ENCODE results near the gene KIF4A. TPM values are rescaled to one million over a fixed set of nuclear protein-coding genes. Genes with fewer than 3 reads are reported as not detected.

Gene KIF4A
- total RNA-seq, 1 donor from 2014 or later = 3.0 TPM

DNA sequence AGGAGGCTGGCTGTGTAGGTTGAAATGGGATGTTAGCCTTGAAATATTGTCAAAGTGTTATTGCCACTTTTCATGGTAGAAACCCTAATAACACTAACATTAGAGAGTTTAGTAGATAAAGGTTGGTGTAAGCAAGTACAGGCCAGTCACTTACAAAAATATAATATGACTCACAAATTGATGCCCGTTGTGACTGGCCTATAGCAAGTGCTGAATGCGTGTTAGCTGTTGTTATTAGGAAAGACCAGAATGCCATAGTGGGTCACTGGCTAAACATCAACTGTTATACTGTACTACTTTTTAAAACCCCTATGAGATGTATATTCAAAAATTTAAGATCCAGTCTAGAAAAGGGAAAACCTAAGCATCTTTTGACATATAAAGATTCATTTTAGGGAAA is 112.8 kb downstream of the KIF4A start:
- Mint-ChIP-seq H3K27me3 (ENCODE audit: low read depth, unreplicated experiment) (no peaks in the 10 kb centered on the region), H3K9me3 (ENCODE audit: unreplicated experiment) (no peaks in the 10 kb centered on the region), H3K4me1 (ENCODE audit: low read depth, unreplicated experiment) (no peaks in the 10 kb centered on the region), H3K4me3 (ENCODE audit: unreplicated experiment) (no peak overlapping the region), H3K27ac (ENCODE audit: unreplicated experiment) (no peak overlapping the region), H3K36me3 (ENCODE audit: low read depth, unreplicated experiment) (no peaks in the 10 kb centered on the region)
- no peak overlapping the region for H3K9ac ChIP-seq (ENCODE audit: low read length)
- TF ChIP-seq, protein P1, sequence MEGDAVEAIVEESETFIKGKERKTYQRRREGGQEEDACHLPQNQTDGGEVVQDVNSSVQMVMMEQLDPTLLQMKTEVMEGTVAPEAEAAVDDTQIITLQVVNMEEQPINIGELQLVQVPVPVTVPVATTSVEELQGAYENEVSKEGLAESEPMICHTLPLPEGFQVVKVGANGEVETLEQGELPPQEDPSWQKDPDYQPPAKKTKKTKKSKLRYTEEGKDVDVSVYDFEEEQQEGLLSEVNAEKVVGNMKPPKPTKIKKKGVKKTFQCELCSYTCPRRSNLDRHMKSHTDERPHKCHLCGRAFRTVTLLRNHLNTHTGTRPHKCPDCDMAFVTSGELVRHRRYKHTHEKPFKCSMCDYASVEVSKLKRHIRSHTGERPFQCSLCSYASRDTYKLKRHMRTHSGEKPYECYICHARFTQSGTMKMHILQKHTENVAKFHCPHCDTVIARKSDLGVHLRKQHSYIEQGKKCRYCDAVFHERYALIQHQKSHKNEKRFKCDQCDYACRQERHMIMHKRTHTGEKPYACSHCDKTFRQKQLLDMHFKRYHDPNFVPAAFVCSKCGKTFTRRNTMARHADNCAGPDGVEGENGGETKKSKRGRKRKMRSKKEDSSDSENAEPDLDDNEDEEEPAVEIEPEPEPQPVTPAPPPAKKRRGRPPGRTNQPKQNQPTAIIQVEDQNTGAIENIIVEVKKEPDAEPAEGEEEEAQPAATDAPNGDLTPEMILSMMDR (IDR thresholded peaks at IDR 0.05; ENCODE audit: insufficient read depth, low read depth, low read length) = no peak
- no peak for TF ChIP-seq EZH2 (IDR thresholded peaks at IDR 0.05; ENCODE audit: insufficient read depth, low read length)
- H3K27me3 ChIP-seq (ENCODE audit: insufficient read depth, low read length) = no peaks in the 10 kb centered on the region
- H3K36me3 ChIP-seq (ENCODE audit: insufficient read depth, low read length) = no peaks in the 10 kb centered on the region
- no peak overlapping the region for H3K27ac ChIP-seq (ENCODE audit: low read depth, low read length)
- DNase-seq (ENCODE audit: low read depth) (no peak), FAIRE-seq (peak; percentile 83)
- no peak overlapping the region for H3K4me3 ChIP-seq (ENCODE audit: insufficient read depth, low read depth, low read length)
- H2AFZ ChIP-seq (ENCODE audit: low read depth, low read length) = no peak overlapping the region
- no peak overlapping the region for H3K4me2 ChIP-seq (ENCODE audit: low read length)
- H3K79me2 ChIP-seq (ENCODE audit: insufficient read depth, low read length) = no peaks in the 10 kb centered on the region
- H3K4me1 ChIP-seq (ENCODE audit: insufficient read depth, low read length) = no peaks in the 10 kb centered on the region
- H3K9me3 ChIP-seq (ENCODE audit: insufficient read depth, low read depth, low read length) = no peaks in the 10 kb centered on the region
- H4K20me1 ChIP-seq (ENCODE audit: insufficient read depth, low read length) = no peaks in the 10 kb centered on the region

DNA sequence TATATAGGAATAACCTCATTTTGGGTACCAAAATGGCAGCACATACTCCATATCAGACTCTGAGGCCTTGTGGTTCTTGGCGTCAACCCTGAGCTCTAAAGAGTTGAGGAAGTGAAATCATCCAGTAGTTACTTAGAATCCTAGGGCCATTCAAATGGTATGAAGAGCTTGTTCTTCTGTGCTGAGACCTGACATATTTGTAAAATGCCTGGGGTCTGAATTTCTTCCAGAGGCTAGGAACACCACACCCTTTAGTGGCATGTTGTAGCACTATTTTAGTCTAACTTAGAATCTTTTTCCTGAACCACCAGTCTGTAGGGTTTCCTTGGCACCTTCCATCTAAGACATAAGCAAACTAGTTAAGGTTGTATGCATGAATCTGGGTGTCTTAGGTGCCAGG is 115.1 kb downstream of the KIF4A start:
- Mint-ChIP-seq H3K27me3 (ENCODE audit: low read depth, unreplicated experiment) (no peaks in the 10 kb centered on the region), H3K27ac (ENCODE audit: unreplicated experiment) (no peak overlapping the region), H3K36me3 (ENCODE audit: low read depth, unreplicated experiment) (no peaks in the 10 kb centered on the region), H3K9me3 (ENCODE audit: unreplicated experiment) (no peaks in the 10 kb centered on the region), H3K4me3 (ENCODE audit: unreplicated experiment) (no peak overlapping the region), H3K4me1 (ENCODE audit: low read depth, unreplicated experiment) (peaks cover 2% of the 10 kb centered on the region)
- H3K4me1 ChIP-seq (ENCODE audit: insufficient read depth, low read length) = no peaks in the 10 kb centered on the region
- H3K27ac ChIP-seq (ENCODE audit: low read depth, low read length) = no peak overlapping the region
- no peak overlapping the region for H3K4me3 ChIP-seq (ENCODE audit: insufficient read depth, low read depth, low read length)
- no peaks in the 10 kb centered on the region for H4K20me1 ChIP-seq (ENCODE audit: insufficient read depth, low read length)
- DNase-seq (ENCODE audit: low read depth) (peak; percentile 5), FAIRE-seq (peak; percentile 5)
- no peak overlapping the region for H3K9ac ChIP-seq (ENCODE audit: low read length)
- no peaks in the 10 kb centered on the region for H3K9me3 ChIP-seq (ENCODE audit: insufficient read depth, low read depth, low read length)
- H3K27me3 ChIP-seq (ENCODE audit: insufficient read depth, low read length) = no peaks in the 10 kb centered on the region
- H2AFZ ChIP-seq (ENCODE audit: low read depth, low read length) = no peak overlapping the region
- H3K36me3 ChIP-seq (ENCODE audit: insufficient read depth, low read length) = no peaks in the 10 kb centered on the region
- H3K79me2 ChIP-seq (ENCODE audit: insufficient read depth, low read length) = no peaks in the 10 kb centered on the region
- TF ChIP-seq, protein P1 (IDR thresholded peaks at IDR 0.05; ENCODE audit: insufficient read depth, low read depth, low read length) = no peak
- H3K4me2 ChIP-seq (ENCODE audit: low read length) = no peak overlapping the region

DNA sequence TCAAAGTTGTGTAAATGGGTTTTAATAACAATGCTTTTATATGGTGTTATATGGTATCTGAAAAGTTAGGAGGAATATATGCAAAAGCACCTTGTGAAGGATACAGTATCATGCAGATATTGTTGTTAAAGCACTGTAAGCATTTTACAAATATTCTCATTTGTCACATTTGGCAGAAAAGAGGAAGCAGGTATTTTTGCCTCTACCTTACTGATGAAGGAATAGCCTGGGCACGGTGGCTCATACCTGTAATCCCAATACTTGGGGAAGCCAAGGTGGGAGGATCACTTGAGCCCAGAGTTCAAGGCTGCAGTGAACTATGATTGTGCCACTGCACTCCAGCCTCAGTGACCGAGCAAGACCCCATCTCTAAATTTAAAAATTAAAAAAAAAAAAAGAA is 121.0 kb downstream of the KIF4A start:
- Mint-ChIP-seq H3K9me3 (ENCODE audit: unreplicated experiment) (no peaks in the 10 kb centered on the region), H3K27ac (ENCODE audit: unreplicated experiment) (no peak overlapping the region), H3K27me3 (ENCODE audit: low read depth, unreplicated experiment) (no peaks in the 10 kb centered on the region), H3K4me1 (ENCODE audit: low read depth, unreplicated experiment) (peaks cover 2% of the 10 kb centered on the region), H3K36me3 (ENCODE audit: low read depth, unreplicated experiment) (no peaks in the 10 kb centered on the region), H3K4me3 (ENCODE audit: unreplicated experiment) (no peak overlapping the region)
- Histone ChIP-seq H3K36me3 (ENCODE audit: insufficient read depth, low read length) (no peaks in the 10 kb centered on the region), H3K27me3 (ENCODE audit: insufficient read depth, low read length) (no peaks in the 10 kb centered on the region), H2AFZ (ENCODE audit: low read depth, low read length) (no peak overlapping the region), H3K79me2 (ENCODE audit: insufficient read depth, low read length) (no peaks in the 10 kb centered on the region), H3K9ac (ENCODE audit: low read length) (no peak overlapping the region), H3K9me3 (ENCODE audit: insufficient read depth, low read depth, low read length) (no peaks in the 10 kb centered on the region), H4K20me1 (ENCODE audit: insufficient read depth, low read length) (no peaks in the 10 kb centered on the region), H3K4me1 (ENCODE audit: insufficient read depth, low read length) (no peaks in the 10 kb centered on the region), H3K4me3 (ENCODE audit: insufficient read depth, low read depth, low read length) (no peak overlapping the region), H3K27ac (ENCODE audit: low read depth, low read length) (no peak overlapping the region), H3K4me2 (ENCODE audit: low read length) (no peak overlapping the region)
- no peak for TF ChIP-seq EZH2 (IDR thresholded peaks at IDR 0.05; ENCODE audit: insufficient read depth, low read length)
- TF ChIP-seq, protein P1 (IDR thresholded peaks at IDR 0.05; ENCODE audit: insufficient read depth, low read depth, low read length) = no peak
- DNase-seq (ENCODE audit: low read depth) = no peak
- FAIRE-seq = no peak

All from astrocyte (in vitro differentiated cells and primary cell).